Urothelium cell line (cell line): ENCODE measurements around the gene ANAPC2.
A peak's percentile ranks its signal among the peaks of the same experiment; 100 is the strongest.

Source experiments
- DNase-seq: peaks from one replicate; pipeline ENCODE4 v3.0.0; 2011; ENCODE audit warnings: low spot score, mixed read lengths
- FAIRE-seq: peaks from 2 replicates; lab custom pipeline; 2011; peaks lifted over from hg19 to GRCh38; lab: Jason Lieb, UNC

Gene ANAPC2

DNA sequence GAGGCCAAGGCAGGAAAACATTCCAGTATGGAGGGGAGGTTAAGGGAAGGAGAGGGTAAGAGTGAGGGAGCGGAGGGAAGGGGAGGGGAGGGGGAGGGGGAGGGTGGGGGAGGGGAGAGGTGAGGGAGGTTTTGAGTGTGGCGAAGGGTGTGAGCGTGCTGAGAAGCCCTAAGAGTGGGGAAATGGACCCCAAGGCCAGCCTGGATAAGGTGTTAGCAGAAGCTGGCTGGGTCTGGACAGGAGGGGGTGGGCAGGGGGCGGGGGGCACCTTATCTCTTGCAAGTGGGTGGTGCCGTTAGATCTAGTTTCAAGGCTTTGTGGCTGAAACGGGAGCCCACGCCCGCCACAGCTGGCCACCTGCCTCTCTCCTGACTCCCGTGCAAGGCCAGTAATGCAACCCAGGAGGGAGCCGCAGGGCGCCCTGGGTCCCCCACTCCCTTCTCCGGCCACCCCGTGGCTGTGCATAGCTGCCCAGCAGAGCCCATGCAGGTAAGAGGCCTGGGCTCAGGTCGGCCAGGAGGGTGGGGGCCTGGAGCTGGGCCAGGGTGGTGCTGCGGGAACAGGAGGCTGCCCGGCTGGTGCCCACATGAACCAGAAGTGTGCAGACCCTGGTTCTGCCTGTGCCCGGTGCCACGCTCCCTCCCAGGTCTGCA is 39.6 kb upstream of the ANAPC2 start:
- no peak for DNase-seq
- FAIRE-seq: no peak

DNA sequence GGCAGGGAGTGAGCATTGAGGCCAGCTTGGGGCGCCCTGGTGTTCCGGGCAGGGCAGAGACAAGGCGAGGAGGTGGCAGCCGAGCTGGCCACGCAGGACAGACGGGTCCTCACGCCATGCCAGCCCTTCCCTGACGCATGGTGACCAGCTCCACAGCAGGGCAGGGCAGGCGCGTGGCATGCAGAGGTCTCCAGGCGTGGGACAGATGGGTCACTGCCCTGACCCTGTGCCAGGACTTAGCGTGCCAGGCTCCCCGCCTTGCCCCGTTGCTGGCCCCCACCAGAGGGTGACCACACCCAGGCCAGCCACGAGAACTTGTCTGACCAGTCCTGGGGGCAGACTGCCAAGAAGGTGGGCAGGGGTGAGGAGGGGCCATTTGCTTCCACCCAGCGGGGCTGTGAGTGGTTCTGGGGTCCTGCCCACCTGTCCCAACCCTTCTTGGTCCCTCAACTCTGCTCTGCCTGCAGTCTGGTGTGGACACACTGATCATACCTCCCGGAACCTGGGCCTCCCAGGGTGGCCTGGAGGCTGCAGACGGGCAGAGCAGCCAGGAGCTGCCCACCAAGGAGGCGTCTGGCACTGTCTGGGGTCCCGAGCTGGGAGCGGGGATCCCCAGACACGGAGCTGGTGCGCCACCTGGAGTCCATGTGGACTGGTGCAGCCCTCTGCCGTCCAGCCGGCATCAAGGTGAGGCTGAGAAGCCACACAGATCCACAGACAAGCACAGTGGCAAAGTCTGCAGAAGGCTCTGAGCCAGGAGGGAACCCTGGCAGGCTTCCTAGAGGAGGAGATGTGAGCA is 38.9 kb upstream of the ANAPC2 start, which contains the start of gene RNF224:
Gene RNF224 (plus strand): TSS at position 449 of the 799 bp plus-strand sequence. CDS start 834 bp downstream, outside the sequence.
- DNase-seq (peak; percentile 68), FAIRE-seq (peak; percentile 52)

DNA sequence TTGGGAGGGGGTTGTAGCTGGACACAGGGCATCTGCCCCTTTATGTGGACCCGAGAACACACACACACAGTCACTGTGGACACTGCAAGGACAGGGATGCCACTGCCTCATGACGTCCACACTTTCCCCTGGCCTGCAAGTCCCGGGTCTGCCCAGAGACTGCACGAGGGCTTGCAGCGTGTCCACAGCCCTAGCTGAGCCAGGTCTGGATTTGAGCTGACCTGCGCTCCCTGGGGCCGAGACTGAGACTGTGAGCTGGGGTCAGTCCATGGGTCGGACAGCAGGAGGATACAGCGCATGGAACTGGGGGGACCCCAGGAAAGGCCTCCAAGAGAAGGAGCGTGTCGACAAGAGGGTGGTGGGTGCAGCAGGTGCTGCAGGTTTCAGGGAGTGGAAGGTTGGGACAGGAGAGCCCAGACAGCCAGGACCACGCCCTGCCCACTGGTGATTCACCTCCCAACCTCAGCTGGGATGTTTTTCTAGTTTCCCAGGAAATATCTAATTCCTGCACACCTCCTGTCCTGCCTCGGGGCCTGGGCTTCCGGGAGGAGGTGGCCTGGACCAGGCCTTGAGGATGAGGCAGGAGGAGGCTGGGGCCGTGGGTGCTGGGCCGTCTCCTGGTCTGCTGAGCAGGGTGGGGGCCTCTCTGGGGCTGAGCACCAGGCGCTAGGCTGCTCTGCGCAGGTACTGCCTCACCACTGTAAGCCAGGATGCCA is 38.1 kb upstream of the ANAPC2 start:
- DNase-seq (peak; percentile 35), FAIRE-seq (no peak)

- DNase-seq (no peak), FAIRE-seq (no peak)
Measured at GRCh38 chr9:137225699-137226331, 37.5 kb upstream of the ANAPC2 start.

DNA sequence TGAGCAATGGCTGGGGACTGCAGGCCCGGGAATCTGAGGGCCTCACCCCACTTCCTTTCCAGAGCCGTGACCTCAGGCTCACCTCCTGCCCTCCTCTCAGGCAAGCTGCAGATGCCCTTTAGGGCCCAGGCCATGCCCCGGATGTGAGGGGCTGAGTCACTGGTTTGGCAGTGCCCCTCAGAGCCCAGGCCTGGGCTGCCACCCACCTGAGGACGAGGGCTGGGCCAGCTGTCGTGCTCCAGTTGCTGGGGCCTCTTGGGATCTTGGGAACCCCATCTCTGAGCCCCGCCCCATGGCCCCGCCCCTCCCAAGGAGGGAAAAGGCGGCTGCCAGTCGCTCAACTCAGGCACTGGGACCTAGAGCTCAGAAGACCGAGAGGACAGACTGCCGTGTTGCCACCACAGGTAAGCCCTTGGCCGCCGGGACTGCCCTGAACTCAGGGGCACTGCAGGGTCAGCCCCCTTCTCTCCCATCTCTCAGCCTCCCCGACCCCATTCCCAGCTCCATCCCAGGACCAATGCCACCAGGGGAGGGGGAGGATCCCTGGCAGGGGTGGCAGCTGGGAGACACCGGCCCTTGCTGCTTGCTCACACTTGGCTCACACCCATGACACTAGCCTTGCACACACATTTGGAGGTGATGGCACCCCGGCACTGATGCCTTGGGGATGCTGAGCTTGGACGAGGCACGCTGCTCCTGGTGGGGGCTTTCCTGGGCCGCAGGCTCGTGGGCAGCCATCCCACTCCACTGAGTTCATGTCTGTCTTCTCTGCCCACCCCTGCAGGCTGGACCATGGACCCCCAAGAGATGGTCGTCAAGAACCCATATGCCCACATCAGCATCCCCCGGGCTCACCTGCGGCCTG is 36.7 kb upstream of the ANAPC2 start, which contains the start of gene CYSRT1:
Gene CYSRT1 (plus strand): TSS at position 345 of the 865 bp plus-strand sequence. CDS start 448 bp downstream, at position 793.
- FAIRE-seq (no peak), DNase-seq (no peak)

DNA sequence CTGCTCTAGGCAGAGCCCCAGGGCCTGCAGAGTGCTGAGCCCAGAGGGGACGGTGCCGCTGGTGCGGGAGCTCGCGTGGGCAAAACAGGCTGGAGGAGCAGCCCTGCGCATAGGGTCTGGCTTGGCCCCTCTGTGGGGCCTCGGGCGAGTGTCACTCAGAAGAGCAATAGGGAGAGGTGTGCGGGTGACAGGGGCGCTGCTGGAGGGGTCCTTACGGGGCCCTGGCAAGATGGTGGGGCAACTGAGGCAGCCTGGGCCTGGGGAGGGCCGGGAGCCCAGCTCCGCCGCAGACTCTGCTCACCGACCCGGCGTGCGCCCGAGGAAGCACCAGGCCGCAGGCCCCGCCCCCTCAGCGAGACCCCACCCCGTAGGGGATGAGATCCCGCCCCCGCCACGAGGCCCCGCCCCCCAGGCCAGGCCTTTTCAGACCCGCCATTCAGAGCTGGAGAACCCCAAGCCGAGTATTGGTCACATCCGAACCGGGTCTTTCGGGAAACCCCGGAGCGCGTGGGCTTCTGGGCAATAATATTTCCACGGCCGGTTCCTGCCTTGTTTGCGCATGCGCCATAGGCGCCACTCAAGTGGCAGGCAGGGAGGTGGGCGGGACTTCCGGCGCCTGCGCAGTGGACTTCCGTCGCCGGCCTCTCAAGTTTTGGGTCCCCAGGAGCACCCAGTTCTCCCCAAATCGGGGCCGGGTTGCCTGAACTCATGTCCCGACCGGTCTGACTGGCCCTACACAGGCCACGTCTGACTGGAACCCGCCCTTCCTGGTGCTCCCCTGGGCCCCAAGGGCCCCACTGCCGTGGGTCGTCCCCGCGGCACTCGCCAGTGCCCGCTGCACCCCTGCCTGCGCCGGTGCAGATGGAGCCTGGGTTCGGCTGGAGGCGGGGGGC is 35.0 kb upstream of the ANAPC2 start:
- DNase-seq (peak; percentile 93), FAIRE-seq (peak; percentile 91)

- DNase-seq: no peak
- FAIRE-seq: no peak
Measured at GRCh38 chr9:137222190-137223077, 34.1 kb upstream of the ANAPC2 start, which contains the start of gene RNF208. Gene RNF208 (minus strand): TSS chr9:137222240. CDS start chr9:137221212, 1,028 bp downstream.

- no peak for DNase-seq
- no peak for FAIRE-seq
Measured at GRCh38 chr9:137221506-137222111, 33.2 kb upstream of the ANAPC2 start.

DNA sequence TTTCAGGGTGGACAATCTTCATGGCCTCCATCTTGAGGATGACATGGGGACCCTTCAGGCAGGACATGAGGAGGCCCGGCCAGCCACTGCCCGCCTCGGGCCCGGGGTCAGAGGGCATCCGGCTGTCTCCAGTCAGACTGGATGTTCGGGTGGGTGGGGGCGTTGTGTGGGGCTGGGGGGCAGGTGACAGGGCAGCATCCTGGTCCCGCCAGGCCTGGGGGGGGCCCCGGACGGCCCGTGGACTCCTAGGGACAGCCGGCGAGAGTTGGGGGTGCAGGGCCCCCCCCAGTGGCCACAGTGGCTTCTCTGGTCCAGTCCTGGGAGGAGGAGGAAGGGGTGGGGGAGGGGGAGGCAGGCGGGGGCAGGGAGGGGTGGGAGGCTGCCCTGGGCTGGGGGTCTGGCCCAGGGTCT is 32.7 kb upstream of the ANAPC2 start:
- DNase-seq: no peak

DNA sequence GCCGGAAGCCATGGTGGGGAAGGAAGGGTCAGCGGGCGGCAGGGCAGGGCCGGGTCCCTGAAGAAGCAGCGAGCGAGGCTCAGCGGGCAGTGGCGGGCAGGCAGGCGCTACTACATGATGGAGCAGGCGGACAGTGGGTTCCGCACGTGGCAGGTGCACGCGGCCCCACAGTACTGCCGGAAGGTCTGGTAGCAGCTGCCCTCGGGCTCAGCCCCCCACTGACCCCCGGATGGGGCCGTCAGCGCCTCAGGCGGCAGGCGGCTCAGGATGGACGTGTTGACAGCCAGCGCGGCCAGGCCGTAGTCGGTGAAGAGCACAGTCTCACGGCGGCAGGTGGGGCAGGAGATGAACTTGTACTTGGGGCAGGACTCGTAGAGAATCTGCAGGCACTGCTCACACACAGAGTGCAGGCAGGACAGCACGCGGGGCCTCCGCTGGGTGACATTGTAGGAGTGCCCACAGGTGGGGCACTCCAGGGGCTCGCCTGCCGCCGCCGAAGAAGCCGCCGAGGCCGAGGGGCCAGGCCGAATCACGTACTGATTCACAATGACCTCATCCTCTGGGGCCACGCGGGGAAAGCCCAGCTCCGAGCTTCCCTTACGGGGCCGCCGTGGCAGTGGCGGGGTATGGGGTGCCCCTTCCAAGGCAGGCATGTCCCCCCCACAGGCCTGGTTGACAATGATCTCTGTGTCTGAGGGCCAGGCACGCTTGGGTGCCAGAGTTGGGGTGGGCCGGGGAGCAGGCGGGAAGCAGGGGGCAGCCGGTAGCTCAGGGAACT is 32.1 kb upstream of the ANAPC2 start:
- FAIRE-seq: no peak
- DNase-seq: no peak

More for the DNA sequence above, 32.7 kb upstream of the ANAPC2 start:
- FAIRE-seq: no peak

DNA sequence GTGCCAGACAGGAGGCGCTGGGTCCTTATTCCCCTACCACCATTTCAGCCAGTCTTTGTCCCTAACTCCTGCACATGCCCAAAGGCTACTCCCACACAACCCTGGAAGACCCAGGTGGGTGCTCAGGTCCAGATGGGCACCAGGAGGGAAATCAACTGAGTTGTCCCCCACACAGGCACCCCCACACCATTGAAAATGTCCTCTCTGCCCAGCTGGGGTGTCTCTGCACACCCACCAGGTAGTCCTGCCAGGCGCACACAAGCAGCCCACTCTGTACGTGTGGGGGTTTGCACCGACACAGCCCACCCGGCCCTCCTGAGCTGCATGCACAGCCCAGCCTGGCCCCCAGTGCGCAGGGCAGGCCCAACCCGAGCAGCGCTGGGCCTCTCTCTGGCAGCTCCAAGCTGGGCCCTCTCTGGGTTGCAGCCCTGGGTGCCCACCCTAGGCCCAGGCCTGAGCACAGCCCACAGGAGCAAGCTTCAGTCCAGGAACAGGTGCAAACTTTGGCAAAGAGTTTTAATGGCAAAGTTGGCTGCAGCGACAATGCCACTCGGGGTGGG is 31.5 kb upstream of the ANAPC2 start:
- no peak for FAIRE-seq
- DNase-seq: no peak

DNA sequence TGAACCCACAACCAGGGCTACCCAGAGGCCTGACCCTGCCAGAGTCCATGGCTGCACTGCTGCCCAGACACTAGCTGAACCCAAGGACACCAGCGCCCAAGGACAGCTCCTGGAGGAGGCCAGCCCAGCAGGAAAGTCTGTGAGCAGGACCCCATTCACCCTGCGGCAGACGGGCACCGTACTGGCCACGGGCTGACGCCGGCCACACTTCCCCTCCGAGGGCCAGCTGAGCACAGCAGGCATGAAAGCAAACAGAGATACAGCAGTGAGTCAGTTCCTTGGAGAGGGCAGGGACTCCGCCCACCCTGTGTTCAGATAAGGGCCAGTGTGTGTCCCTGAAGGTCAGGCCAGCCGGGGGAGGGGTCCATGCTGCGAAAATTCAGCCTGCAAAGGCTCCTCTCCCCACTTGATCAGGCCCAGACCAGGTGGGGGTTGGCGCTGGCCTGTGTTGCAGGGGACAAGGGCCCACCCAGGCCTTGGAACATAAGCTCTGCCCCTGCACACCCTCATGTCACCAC is 30.5 kb upstream of the ANAPC2 start:
- no peak for FAIRE-seq
- DNase-seq: no peak

DNA sequence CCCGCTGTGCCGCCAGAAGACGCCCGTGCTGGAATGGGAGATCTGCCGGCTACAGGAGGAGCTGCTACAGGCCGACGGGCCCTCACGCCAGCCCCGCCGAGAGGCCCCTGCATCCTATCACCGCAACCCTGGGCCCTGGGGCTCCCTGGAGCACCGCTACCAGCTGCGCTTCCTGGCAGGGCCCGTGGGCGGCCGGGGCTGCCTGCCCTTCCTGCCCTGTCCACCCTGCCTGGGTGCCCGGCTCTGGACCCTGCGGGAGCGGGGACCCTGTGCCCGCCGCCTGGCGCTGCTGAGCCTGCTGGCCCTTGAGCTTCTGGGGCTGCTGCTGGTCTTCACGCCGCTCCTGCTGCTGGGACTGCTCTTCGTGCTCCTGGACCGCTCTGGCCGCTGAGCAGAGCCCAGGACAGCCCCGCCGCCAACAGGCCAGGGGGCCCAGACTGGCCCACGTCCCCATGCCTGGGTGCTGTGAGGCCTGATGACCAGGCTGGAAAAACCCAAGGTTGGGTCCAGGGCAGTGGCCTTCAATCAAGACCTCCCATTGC is 29.9 kb upstream of the ANAPC2 start:
- FAIRE-seq (no peak), DNase-seq (no peak)

GRCh38 chr9:137217276-137218211 is 29.2 kb upstream of the ANAPC2 start:
- no peak for FAIRE-seq
- DNase-seq: no peak
